ENCODE data around the gene HDAC4. TPM values are rescaled to one million over a fixed set of nuclear protein-coding genes. Genes with fewer than 3 reads are reported as not detected.
A peak's percentile ranks its signal among the peaks of the same experiment; 100 is the strongest.

Gene HDAC4
- total RNA-seq, 1 experiment from 2014 or later: 32.0 TPM

GRCh38 chr2:239119346-239120126 lies 281.3 kb downstream of the HDAC4 start:
- H3K56ac ChIP-seq (ENCODE audit: insufficient read length, low read depth, low read length): no peak overlapping the region
- no peak for DNase-seq
- H4K91ac ChIP-seq (ENCODE audit: insufficient read length, low read depth, low read length): no peak overlapping the region
- Mint-ChIP-seq H3K36me3 (ENCODE audit: insufficient read depth in 1 of 3, low read depth in 3 of 3) (peaks cover 4 to 10% (median 4%) of the 10 kb centered on the region in 3 experiments; a peak in 6 of 7 replicates), H3K9me3 (no peaks in the 10 kb centered on the region; a peak in 1 of 5 replicates), H3K27ac (peak overlapping the region; percentile 68 to 85 (median 73); a peak in 4 of 7 replicates), H3K4me3 (no peak overlapping the region), H3K4me1 (no peaks in the 10 kb centered on the region), H3K27me3 (ENCODE audit: low read depth) (no peaks in the 10 kb centered on the region)
- no CpG with 5 or more reads among the region's 21 CpGs for WGBS (ENCODE audit: extremely low coverage, insufficient read length, low lambda C conversion rate)
- no peak overlapping the region for H3K18ac ChIP-seq (ENCODE audit: insufficient read length, low read depth, low read length)
- no peak overlapping the region for H3K23ac ChIP-seq (ENCODE audit: insufficient read length, low read depth, low read length)
- H3K4me1 ChIP-seq (ENCODE audit: insufficient read depth, low read length): no peaks in the 10 kb centered on the region
- no peak; the same call in 2 of the 3 replicates for TF ChIP-seq CTCF (conservative IDR thresholded peaks at IDR 0.05)
- H2AFZ ChIP-seq (ENCODE audit: low read length): no peak overlapping the region
- H3K27me3 ChIP-seq (ENCODE audit: insufficient read depth, low read length): no peaks in the 10 kb centered on the region
- H3K4me2 ChIP-seq (ENCODE audit: insufficient read depth, insufficient read length, low read length): no peak overlapping the region
- no peaks in the 10 kb centered on the region for H3K79me2 ChIP-seq (ENCODE audit: insufficient read depth, low read length)
- no peak overlapping the region for H2AK5ac ChIP-seq (ENCODE audit: insufficient read length, low read length)
- H2BK12ac ChIP-seq (ENCODE audit: insufficient read length, low read depth, low read length): no peak overlapping the region
- H3K23me2 ChIP-seq (ENCODE audit: insufficient read length, low read depth, low read length, poor library complexity, severe bottlenecking): no peaks in the 10 kb centered on the region
- no peaks in the 10 kb centered on the region for H4K20me1 ChIP-seq (ENCODE audit: control insufficient read depth, insufficient read depth, insufficient read length)
- no peak overlapping the region for H3K9ac ChIP-seq (ENCODE audit: extremely low read depth, insufficient read length, low read length)
- H4K8ac ChIP-seq (replicated peaks; ENCODE audit: insufficient read length, low read depth, low read length): no peak overlapping the region
- no peaks in the 10 kb centered on the region for H3K9me3 ChIP-seq (ENCODE audit: control insufficient read depth, low read depth, low read length)
- no peak overlapping the region for H3K27ac ChIP-seq (ENCODE audit: insufficient read length, low read depth, low read length)
- no peak overlapping the region for H3T11ph ChIP-seq (ENCODE audit: low read length)
- no peak overlapping the region for H3K14ac ChIP-seq (ENCODE audit: insufficient read depth, low read length)
- H2BK15ac ChIP-seq (ENCODE audit: low read depth, low read length): no peak overlapping the region
- no peaks in the 10 kb centered on the region for H3K79me1 ChIP-seq (ENCODE audit: insufficient read depth, low read depth, low read length, poor library complexity, severe bottlenecking)
- H2BK5ac ChIP-seq (ENCODE audit: insufficient read length, low read length): no peak overlapping the region
- H2BK120ac ChIP-seq (ENCODE audit: low read depth, low read length, poor library complexity, severe bottlenecking): no peak overlapping the region
- no peak overlapping the region for H2BK20ac ChIP-seq (ENCODE audit: low read depth, low read length, poor library complexity, severe bottlenecking)
- no peak overlapping the region for H3K4ac ChIP-seq (ENCODE audit: low read depth, low read length)
- no peak overlapping the region for H4K5ac ChIP-seq (ENCODE audit: insufficient read length, low read depth, low read length)
